Measurements from ENCODE around the gene GNPDA2.

DNA sequence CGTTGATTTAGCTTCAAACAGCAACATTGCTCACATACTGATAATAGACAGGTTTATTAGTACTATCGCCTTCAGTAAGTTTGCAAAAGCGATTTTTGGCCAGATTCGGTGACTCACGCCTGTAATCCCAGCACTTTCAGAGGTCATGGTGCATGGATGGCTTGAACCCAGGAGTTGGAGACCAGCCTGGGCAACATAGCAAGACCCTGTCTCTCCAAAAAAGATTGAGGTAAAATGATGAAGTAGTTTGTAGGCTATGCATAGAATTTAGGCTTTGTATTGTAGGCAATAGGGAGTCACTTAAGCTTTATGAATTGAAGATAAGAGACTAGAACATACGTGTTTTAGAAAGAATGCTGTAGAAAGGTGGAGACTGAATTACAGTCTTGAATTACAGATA is 1.1 kb upstream of the GNPDA2 start:
- TF ChIP-seq SP1 (IDR thresholded peaks at IDR 0.05) = no peak
- TF ChIP-seq, protein P1, sequence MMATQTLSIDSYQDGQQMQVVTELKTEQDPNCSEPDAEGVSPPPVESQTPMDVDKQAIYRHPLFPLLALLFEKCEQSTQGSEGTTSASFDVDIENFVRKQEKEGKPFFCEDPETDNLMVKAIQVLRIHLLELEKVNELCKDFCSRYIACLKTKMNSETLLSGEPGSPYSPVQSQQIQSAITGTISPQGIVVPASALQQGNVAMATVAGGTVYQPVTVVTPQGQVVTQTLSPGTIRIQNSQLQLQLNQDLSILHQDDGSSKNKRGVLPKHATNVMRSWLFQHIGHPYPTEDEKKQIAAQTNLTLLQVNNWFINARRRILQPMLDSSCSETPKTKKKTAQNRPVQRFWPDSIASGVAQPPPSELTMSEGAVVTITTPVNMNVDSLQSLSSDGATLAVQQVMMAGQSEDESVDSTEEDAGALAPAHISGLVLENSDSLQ (IDR thresholded peaks at IDR 0.05) = no peak
- TF ChIP-seq FOXM1 (IDR thresholded peaks at IDR 0.05; ENCODE audit: borderline replicate concordance) = no peak
- no peak for TF ChIP-seq BHLHE40 (IDR thresholded peaks at IDR 0.05; ENCODE audit: borderline replicate concordance)
- no peak for TF ChIP-seq L3MBTL2 (conservative IDR thresholded peaks at IDR 0.05)
- no peak for TF ChIP-seq FOXA1 (IDR thresholded peaks at IDR 0.05)
- TF ChIP-seq ELF4 (IDR thresholded peaks at IDR 0.05) = no peak
- no peak for TF ChIP-seq HDGF (IDR thresholded peaks at IDR 0.05; ENCODE audit: borderline replicate concordance)
- TF ChIP-seq ZNF384 (IDR thresholded peaks at IDR 0.05) = no peak
- TF ChIP-seq SUZ12 (IDR thresholded peaks at IDR 0.05) = no peak
- no peak for TF ChIP-seq ARNT (IDR thresholded peaks at IDR 0.05)
- no peak for TF ChIP-seq FOXK2 (IDR thresholded peaks at IDR 0.05)
- TF ChIP-seq LEF1 (IDR thresholded peaks at IDR 0.05; ENCODE audit: borderline replicate concordance) = no peak
- no peak for TF ChIP-seq CTBP1 (IDR thresholded peaks at IDR 0.05; ENCODE audit: borderline replicate concordance)

Measured in HEK293T (cell line).